Mesenchymal stem cell (in vitro differentiated cells and primary cell): ENCODE measurements around the gene ANO3. TPM values are rescaled to one million over a fixed set of nuclear protein-coding genes. Genes with fewer than 3 reads are reported as not detected.

ENCODE experiments used
- DNase-seq: peaks from one replicate; pipeline ENCODE4 v3.0.0-alpha.2; 2013
- H2AFZ ChIP-seq: one replicate; pipeline ENCODE4 v1.6.1; 2013; ENCODE audit warnings: low read depth, mild to moderate bottlenecking, control low read depth, inconsistent platforms, low read length, moderate library complexity
- H2AK5ac ChIP-seq: 2 replicates; pipeline ENCODE4 v1.6.1; 2013; ENCODE audit warnings: low read length, moderate library complexity, mild to moderate bottlenecking, inconsistent platforms; ENCODE audit not compliant: severe bottlenecking
- H2BK120ac ChIP-seq: one replicate; pipeline ENCODE4 v1.6.1; 2013; ENCODE audit warnings: low read depth, mild to moderate bottlenecking, inconsistent platforms, low read length, moderate library complexity
- H2BK12ac ChIP-seq, 2 experiments: one replicate each; pipeline ENCODE4 v1.6.1; 2013; ENCODE audit warnings: inconsistent platforms in 2 of 2, low read length in 2 of 2, mild to moderate bottlenecking in 2 of 2, moderate library complexity in 2 of 2, control low read depth in 1 of 2
- H2BK15ac ChIP-seq: one replicate; pipeline ENCODE4 v1.6.1; 2013; ENCODE audit warnings: mild to moderate bottlenecking, low read depth, inconsistent platforms; ENCODE audit not compliant: poor library complexity, severe bottlenecking
- H2BK5ac ChIP-seq: 2 replicates; pipeline ENCODE4 v1.6.1; 2013; ENCODE audit warnings: low read depth, mild to moderate bottlenecking, low read length, control low read depth, inconsistent platforms; ENCODE audit not compliant: poor library complexity, severe bottlenecking
- H3K14ac ChIP-seq, 2 experiments: one replicate each; pipeline ENCODE4 v1.6.1; 2013; ENCODE audit warnings: inconsistent platforms in 2 of 2, low read length in 2 of 2, control low read depth in 1 of 2, mild to moderate bottlenecking in 1 of 2, moderate library complexity in 1 of 2
- H3K18ac ChIP-seq, 2 experiments: one replicate each; pipeline ENCODE4 v1.6.1; 2013; ENCODE audit warnings: inconsistent platforms in 2 of 2, low read length in 2 of 2, control low read depth in 1 of 2, low read depth in 1 of 2, mild to moderate bottlenecking in 1 of 2
- H3K23ac ChIP-seq, 2 experiments: one replicate each; pipeline ENCODE4 v1.6.1; 2013; ENCODE audit warnings: inconsistent platforms in 2 of 2, low read length in 2 of 2, mild to moderate bottlenecking in 2 of 2, moderate library complexity in 2 of 2, control low read depth in 1 of 2
- H3K27ac ChIP-seq: 2 replicates; pipeline ENCODE4 v1.5.1; 2013; ENCODE audit warnings: mild to moderate bottlenecking, moderate library complexity, low read length, control low read depth, inconsistent platforms; ENCODE audit not compliant: poor library complexity, severe bottlenecking
- H3K27me3 ChIP-seq, 2 experiments: 2 replicates each; pipeline versions ENCODE4 v1.6.1 to v1.7.0; 2013; ENCODE audit warnings: low read length in 2 of 2, mild to moderate bottlenecking in 2 of 2, moderate library complexity in 2 of 2, control low read depth in 1 of 2, inconsistent platforms in 1 of 2; ENCODE audit not compliant: control insufficient read depth in 1 of 2, insufficient read depth in 1 of 2
- H3K36me3 ChIP-seq, 2 experiments: 2 replicates each; pipeline versions ENCODE4 v1.6.1 to v1.7.0; 2013; ENCODE audit warnings: low read length in 2 of 2, control low read depth in 1 of 2, inconsistent platforms in 1 of 2, low read depth in 1 of 2, mild to moderate bottlenecking in 1 of 2; ENCODE audit not compliant: insufficient read depth in 2 of 2, control insufficient read depth in 1 of 2
- H3K4ac ChIP-seq, 2 experiments: one replicate each; pipeline ENCODE4 v1.6.1; 2013; ENCODE audit warnings: inconsistent platforms in 2 of 2, low read length in 2 of 2, mild to moderate bottlenecking in 2 of 2, moderate library complexity in 2 of 2, control low read depth in 1 of 2, low read depth in 1 of 2
- H3K4me1 ChIP-seq: 2 replicates; pipeline ENCODE4 v1.6.1; 2013; ENCODE audit warnings: low read depth, low read length, control low read depth; ENCODE audit not compliant: control insufficient read depth, insufficient read depth
- H3K4me2 ChIP-seq: 2 replicates; pipeline ENCODE4 v1.6.1; 2013; ENCODE audit warnings: low read length, mild to moderate bottlenecking, inconsistent platforms; ENCODE audit not compliant: poor library complexity, severe bottlenecking
- H3K4me3 ChIP-seq, 2 experiments: 2 replicates each; pipeline versions ENCODE4 v1.5.1 to v1.7.0; 2013; ENCODE audit warnings: low read length in 2 of 2, mild to moderate bottlenecking in 2 of 2, control low read depth in 1 of 2, low read depth in 1 of 2; ENCODE audit not compliant: insufficient read depth in 1 of 2
- H3K79me1 ChIP-seq: replicated peaks from 2 replicates; pipeline ENCODE4 v1.6.1; 2013; ENCODE audit warnings: mild to moderate bottlenecking, control low read depth, low read length, inconsistent platforms; ENCODE audit not compliant: poor library complexity, severe bottlenecking
- H3K9ac ChIP-seq: 2 replicates; pipeline ENCODE4 v1.7.0; 2013; ENCODE audit warnings: mild to moderate bottlenecking, low read length, moderate library complexity
- H3K9me3 ChIP-seq: 2 replicates; pipeline ENCODE4 v1.7.0; 2013; ENCODE audit warnings: mild to moderate bottlenecking, low read length; ENCODE audit not compliant: control insufficient read depth
- H4K8ac ChIP-seq: one replicate; pipeline ENCODE4 v1.6.1; 2013; ENCODE audit warnings: inconsistent platforms, mild to moderate bottlenecking, low read length, moderate library complexity
- H4K91ac ChIP-seq: one replicate; pipeline ENCODE4 v1.6.1; 2013; ENCODE audit warnings: mild to moderate bottlenecking, low read length, inconsistent platforms
- WGBS: methylation state at CpG from one replicate; pipeline ENCODE4 v1.1.7; 2013; ENCODE audit warnings: mixed read lengths; 5-methylcytosine and 5-hydroxymethylcytosine counted together
- polyA plus RNA-seq, 2 experiments: library from polyadenylated mRNA; stranded (reverse); fragments of 200-250 nt; gene quantifications; one replicate each; pipeline ENCODE4 v1.2.3, GENCODE V29; 2013

ANO3 gene
- polyA plus RNA-seq (2013, experiment 1 of 2): 0.06 TPM
- 0.07 TPM for polyA plus RNA-seq (2013, experiment 2 of 2)

DNA sequence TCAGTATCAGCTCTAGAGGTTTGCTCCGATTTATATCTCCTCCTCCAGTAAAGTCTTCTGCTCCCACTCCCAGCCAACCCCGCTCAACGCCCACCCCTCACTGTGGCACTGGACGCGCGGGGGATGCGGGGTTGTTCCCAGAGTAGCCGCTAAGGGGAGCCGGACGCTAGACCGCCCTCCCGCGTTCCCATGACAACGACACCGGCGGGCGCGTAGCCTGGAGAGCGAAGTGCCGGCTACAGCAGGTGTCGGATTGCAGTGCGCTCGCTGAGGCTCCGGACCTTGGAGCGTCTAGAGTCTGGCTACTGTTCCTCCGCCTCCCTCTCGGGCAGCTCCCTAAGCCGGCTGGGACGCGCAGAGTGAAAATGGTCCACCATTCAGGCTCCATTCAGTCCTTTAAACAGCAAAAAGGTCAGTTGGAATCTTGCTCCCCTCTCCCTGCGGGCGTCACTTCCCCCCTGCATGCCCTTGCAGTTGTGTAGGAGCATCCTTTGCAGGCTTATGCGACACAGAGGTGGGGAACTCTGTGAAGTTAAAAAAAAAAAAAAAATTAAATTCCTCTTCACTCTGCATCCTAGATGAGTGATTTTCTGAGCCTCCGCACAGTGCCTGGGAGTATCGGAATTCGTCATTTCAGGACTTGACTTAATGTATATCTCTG, at the start of gene ANO3:
Gene ANO3, plus strand, starts transcription at position 220 of the 661 bp plus-strand sequence. Its CDS starts 146 bp downstream, at position 366.
- Histone ChIP-seq H2BK12ac (no peak within 1 kb of the TSS), H3K4me1 (peaks cover 5% of the 10 kb centered on the region), H2BK15ac (no peak within 1 kb of the TSS), H3K23ac (no peak within 1 kb of the TSS), H3K27ac (no peak within 1 kb of the TSS), H3K4ac (no peak within 1 kb of the TSS), H3K9me3 (no peaks in the 10 kb centered on the region), H4K8ac (no peak within 1 kb of the TSS), H3K4me2 (peak within 1 kb of the TSS; percentile 83), H4K91ac (no peak within 1 kb of the TSS), H3K4me3 (peak within 1 kb of the TSS; percentile 49 to 78), H3K36me3 (no peaks in the 10 kb centered on the region), H3K18ac (peak within 1 kb of the TSS in 1 of 2 experiments; percentile 30), H3K9ac (peak within 1 kb of the TSS; percentile 6), H3K14ac (no peak within 1 kb of the TSS), H2AK5ac (no peak within 1 kb of the TSS), H2BK120ac (no peak within 1 kb of the TSS), H3K27me3 (peaks cover 3 to 19% of the 10 kb centered on the region in 2 experiments), H3K79me1 (no peaks in the 10 kb centered on the region), H2BK5ac (no peak within 1 kb of the TSS), H2AFZ (no peak within 1 kb of the TSS)
- peak; percentile 83 for DNase-seq
- 7% methylated on average over 33 of the region's 36 CpGs for WGBS

DNA sequence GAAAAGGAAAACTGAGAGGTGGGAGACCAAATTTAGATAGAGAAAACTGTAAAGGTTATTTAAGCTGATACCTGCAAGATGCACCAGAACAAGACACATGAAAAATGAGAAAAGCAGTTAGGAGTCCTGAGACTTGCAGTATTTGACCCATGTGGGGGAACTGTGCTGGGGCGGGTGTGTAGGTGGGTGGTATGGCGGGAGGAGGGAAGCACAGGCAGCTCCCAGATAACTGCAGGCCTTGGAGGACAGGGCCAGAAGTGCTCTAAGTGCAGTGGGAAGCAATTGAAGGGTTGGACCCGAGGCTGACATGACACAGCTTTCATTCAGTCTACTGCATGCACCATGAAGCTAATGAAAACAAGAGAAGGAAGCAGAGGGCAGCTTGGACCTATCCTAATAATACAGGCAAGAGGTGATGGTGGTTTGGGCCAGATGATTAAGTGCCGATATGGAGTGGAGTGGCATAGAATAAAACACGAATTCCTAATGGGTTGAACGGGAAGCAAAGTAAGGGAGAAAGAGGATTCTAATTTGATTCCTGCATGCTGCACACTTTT, 48.0 kb upstream of the ANO3 start:
- H3K23ac ChIP-seq: no peak overlapping the region
- peak overlapping the region; percentile 84 for H3K9ac ChIP-seq
- H2AFZ ChIP-seq: peak overlapping the region; percentile 46
- no peak overlapping the region for H2BK120ac ChIP-seq
- no peaks in the 10 kb centered on the region for H3K9me3 ChIP-seq
- DNase-seq: no peak
- no peak overlapping the region for H3K27ac ChIP-seq
- H3K4ac ChIP-seq: no peak overlapping the region
- H2BK15ac ChIP-seq: no peak overlapping the region
- no peak overlapping the region for H2BK5ac ChIP-seq
- no peaks in the 10 kb centered on the region for H3K79me1 ChIP-seq
- no peak overlapping the region for H3K14ac ChIP-seq
- H3K36me3 ChIP-seq: no peaks in the 10 kb centered on the region
- 69% methylated on average over 6 of the region's 6 CpGs for WGBS
- peak overlapping the region in 1 of 2 experiments; percentile 77 for H3K4me3 ChIP-seq
- no peak overlapping the region for H3K4me2 ChIP-seq
- no peaks in the 10 kb centered on the region for H3K27me3 ChIP-seq
- H3K18ac ChIP-seq: no peak overlapping the region
- no peak overlapping the region for H4K91ac ChIP-seq
- H2BK12ac ChIP-seq: no peak overlapping the region
- peak overlapping the region; percentile 40 for H4K8ac ChIP-seq
- no peak overlapping the region for H2AK5ac ChIP-seq
- no peaks in the 10 kb centered on the region for H3K4me1 ChIP-seq

DNA sequence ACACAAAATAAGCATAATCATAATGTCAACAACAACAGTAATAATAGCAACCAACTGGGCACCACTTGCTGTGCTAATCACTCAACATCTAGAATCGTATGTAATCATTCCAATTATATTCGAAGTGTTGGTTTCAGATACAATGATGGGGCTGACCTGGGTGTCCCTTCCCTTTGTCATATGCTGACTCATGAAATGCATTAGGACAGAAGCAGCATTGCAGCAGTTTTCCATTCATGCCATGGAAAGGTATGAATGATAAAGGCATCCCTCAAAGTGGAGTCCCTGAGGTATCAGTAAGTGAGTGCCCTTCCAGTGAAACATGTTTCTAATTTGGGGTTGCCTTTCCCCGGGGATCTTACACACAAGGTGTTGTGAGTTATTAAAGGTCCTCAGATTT, 46.3 kb upstream of the ANO3 start:
- H3K79me1 ChIP-seq: no peaks in the 10 kb centered on the region
- H3K9ac ChIP-seq: no peak overlapping the region
- no peak overlapping the region for H2BK15ac ChIP-seq
- H3K36me3 ChIP-seq: no peaks in the 10 kb centered on the region
- DNase-seq: no peak
- no peaks in the 10 kb centered on the region for H3K4me1 ChIP-seq
- no peak overlapping the region for H2BK12ac ChIP-seq
- H3K4me2 ChIP-seq: no peak overlapping the region
- no peaks in the 10 kb centered on the region for H3K9me3 ChIP-seq
- no peak overlapping the region for H2BK120ac ChIP-seq
- no peak overlapping the region for H3K27ac ChIP-seq
- no peak overlapping the region for H2BK5ac ChIP-seq
- H2AFZ ChIP-seq: no peak overlapping the region
- H3K4ac ChIP-seq: no peak overlapping the region
- H3K23ac ChIP-seq: no peak overlapping the region
- no peak overlapping the region for H3K14ac ChIP-seq
- no peaks in the 10 kb centered on the region for H3K27me3 ChIP-seq
- no peak overlapping the region for H3K4me3 ChIP-seq
- H4K91ac ChIP-seq: no peak overlapping the region
- no peak overlapping the region for H4K8ac ChIP-seq
- no peak overlapping the region for H3K18ac ChIP-seq
- no peak overlapping the region for H2AK5ac ChIP-seq
- WGBS: 82% methylated on average over 3 of the region's 3 CpGs

DNA sequence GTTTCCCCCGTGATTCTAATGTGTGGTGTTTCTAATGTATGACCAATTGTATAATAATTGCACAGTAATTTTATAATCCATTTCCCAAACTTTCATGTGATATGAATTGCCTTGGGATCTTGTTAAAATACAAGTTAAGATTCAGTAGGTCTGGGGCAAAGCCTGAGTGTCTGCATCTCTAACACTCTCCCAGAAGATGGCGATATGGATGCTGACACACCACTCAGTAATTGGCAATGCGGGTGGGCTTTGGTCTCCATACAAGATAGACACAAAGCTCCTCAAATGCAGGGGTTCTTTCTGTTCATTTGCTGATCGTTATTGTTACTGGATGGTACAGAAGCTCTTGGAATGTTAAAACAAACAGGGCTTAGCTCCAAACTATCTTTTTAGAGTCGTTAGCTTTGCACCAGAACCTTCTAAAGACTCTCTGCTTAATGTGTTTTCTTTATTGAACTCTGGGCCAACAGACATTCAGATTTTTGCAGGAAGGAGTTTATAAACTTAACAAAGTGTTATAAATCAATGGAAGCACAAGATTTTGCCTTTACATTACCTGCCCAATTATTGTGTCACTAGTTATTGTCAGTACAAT, 45.4 kb upstream of the ANO3 start:
- H3K9me3 ChIP-seq: no peaks in the 10 kb centered on the region
- no peak overlapping the region for H2AK5ac ChIP-seq
- no peaks in the 10 kb centered on the region for H3K27me3 ChIP-seq
- DNase-seq: peak; percentile 62
- no peak overlapping the region for H3K14ac ChIP-seq
- no peak overlapping the region for H2BK12ac ChIP-seq
- H3K4me1 ChIP-seq: no peaks in the 10 kb centered on the region
- H3K36me3 ChIP-seq: no peaks in the 10 kb centered on the region
- H3K9ac ChIP-seq: no peak overlapping the region
- peak overlapping the region; percentile 56 for H2AFZ ChIP-seq
- no peak overlapping the region for H2BK5ac ChIP-seq
- no peak overlapping the region for H4K91ac ChIP-seq
- H3K23ac ChIP-seq: no peak overlapping the region
- H3K4me2 ChIP-seq: no peak overlapping the region
- H3K79me1 ChIP-seq: no peaks in the 10 kb centered on the region
- no peak overlapping the region for H3K18ac ChIP-seq
- H2BK15ac ChIP-seq: no peak overlapping the region
- H4K8ac ChIP-seq: no peak overlapping the region
- H3K4me3 ChIP-seq: no peak overlapping the region
- no peak overlapping the region for H2BK120ac ChIP-seq
- no peak overlapping the region for H3K4ac ChIP-seq
- 28% methylated on average over 2 of the region's 5 CpGs for WGBS
- no peak overlapping the region for H3K27ac ChIP-seq
